Measurements from ENCODE around the gene WSCD2.

WSCD2 gene

GRCh38 chr12:108109504-108109903, 19.6 kb upstream of the WSCD2 start:
- DNase-seq, result no peak

GRCh38 chr12:108109954-108110353, 19.1 kb upstream of the WSCD2 start:
- no peak for DNase-seq

GRCh38 chr12:108110844-108111243, 18.2 kb upstream of the WSCD2 start:
- DNase-seq, result no peak

- DNase-seq, result no peak
Measured at GRCh38 chr12:108112832-108113556, 16.1 kb upstream of the WSCD2 start.

- no peak for DNase-seq
Measured at GRCh38 chr12:108115123-108116121, 13.7 kb upstream of the WSCD2 start.

GRCh38 chr12:108116254-108116653, 12.8 kb upstream of the WSCD2 start:
- no peak for DNase-seq

- no peak for DNase-seq
Measured at GRCh38 chr12:108116699-108117098, 12.4 kb upstream of the WSCD2 start.

GRCh38 chr12:108117163-108117849, 11.8 kb upstream of the WSCD2 start:
- DNase-seq, result no peak

- DNase-seq, result no peak
Measured at GRCh38 chr12:108117902-108118301, 11.2 kb upstream of the WSCD2 start.

GRCh38 chr12:108119126-108119973, 9.7 kb upstream of the WSCD2 start:
- DNase-seq, result no peak

- DNase-seq, result no peak
Measured at GRCh38 chr12:108119974-108120862, 8.9 kb upstream of the WSCD2 start.

GRCh38 chr12:108120863-108121165, 8.3 kb upstream of the WSCD2 start:
- DNase-seq, result no peak

GRCh38 chr12:108121320-108121719, 7.8 kb upstream of the WSCD2 start:
- DNase-seq, result no peak

- no peak for DNase-seq
Measured at GRCh38 chr12:108121728-108122471, 7.2 kb upstream of the WSCD2 start.

- DNase-seq, result no peak
Measured at GRCh38 chr12:108122644-108123043, 6.4 kb upstream of the WSCD2 start.

GRCh38 chr12:108123402-108123801, 5.7 kb upstream of the WSCD2 start:
- DNase-seq, result no peak

GRCh38 chr12:108125073-108125472, 4.0 kb upstream of the WSCD2 start:
- DNase-seq, result no peak

- no peak for DNase-seq
Measured at GRCh38 chr12:108126212-108126611, 2.9 kb upstream of the WSCD2 start.

- DNase-seq, result no peak
Measured at GRCh38 chr12:108126990-108127501, 2.0 kb upstream of the WSCD2 start.

- DNase-seq, result no peak
Measured at GRCh38 chr12:108127654-108128053, 1.4 kb upstream of the WSCD2 start.
